NCI-H2196 treated with DMSO at 0.1 percent for 48 hours (cell line): ENCODE measurements around the gene GRAMD1B.

ENCODE experiments used
- DNase-seq: peaks from one replicate; lab custom pipeline; 2025; ENCODE audit not compliant: unreplicated experiment; lab: John Stamatoyannopoulos, UW

The GRAMD1B gene

GRCh38 chr11:123408619-123409455 is 21.2 kb upstream of the GRAMD1B start:
- DNase-seq, result no peak

GRCh38 chr11:123409456-123410217 is 20.4 kb upstream of the GRAMD1B start:
- DNase-seq, result no peak

- no peak for DNase-seq
These were observed 19.9 kb upstream of the GRAMD1B start for GRCh38 chr11:123410218-123410549.

GRCh38 chr11:123413636-123414035 is 16.4 kb upstream of the GRAMD1B start:
- DNase-seq, result no peak

- DNase-seq, result no peak
These were observed 13.5 kb upstream of the GRAMD1B start for GRCh38 chr11:123416566-123416965.

- no peak for DNase-seq
These were observed 11.5 kb upstream of the GRAMD1B start for GRCh38 chr11:123418351-123419114.

GRCh38 chr11:123419731-123420452 is 10.2 kb upstream of the GRAMD1B start:
- no peak for DNase-seq

- DNase-seq, result no peak
These were observed 8.5 kb upstream of the GRAMD1B start for GRCh38 chr11:123421589-123421988.

GRCh38 chr11:123425367-123425766 is 4.7 kb upstream of the GRAMD1B start:
- no peak for DNase-seq

GRCh38 chr11:123426789-123427188 is 3.3 kb upstream of the GRAMD1B start:
- DNase-seq, result peak; percentile 58

GRCh38 chr11:123427405-123427804 is 2.7 kb upstream of the GRAMD1B start:
- no peak for DNase-seq

GRCh38 chr11:123428116-123428715 is 1.9 kb upstream of the GRAMD1B start:
- no peak for DNase-seq

- no peak for DNase-seq
These were observed 733 bp upstream of the GRAMD1B start for GRCh38 chr11:123429336-123429735.

GRCh38 chr11:123430721-123431497 is 840 bp downstream of the GRAMD1B start:
- DNase-seq, result peak; percentile 49

GRCh38 chr11:123431619-123432018 is 1.6 kb downstream of the GRAMD1B start:
- no peak for DNase-seq

GRCh38 chr11:123434262-123434661 is 4.2 kb downstream of the GRAMD1B start:
- DNase-seq, result no peak

- peak; percentile 63 for DNase-seq
These were observed 4.8 kb downstream of the GRAMD1B start for GRCh38 chr11:123434911-123435310.

- DNase-seq, result peak; percentile 16
These were observed 7.3 kb downstream of the GRAMD1B start for GRCh38 chr11:123437236-123437979.

GRCh38 chr11:123438131-123438627 is 8.1 kb downstream of the GRAMD1B start:
- DNase-seq, result no peak
